OCI-LY7 (cell line): ENCODE results near the gene TRAF3IP3. TPM values are rescaled to one million over a fixed set of nuclear protein-coding genes. Genes with fewer than 3 reads are reported as not detected.

Source experiments
- BruUV-seq: library from RNA; stranded (reverse); fragments of 400-500 nt; replicated peaks from 2 replicates; lab custom pipeline; 2021; lab: Mats Ljungman, UMichigan
- CTCF ChIA-PET: fragments of 300-600 bp; sonication (Branson Sonifier 250); formaldehyde crosslinking; loops from one replicate; lab custom pipeline; 2022; ENCODE audit warnings: antibody characterized with exemption; ENCODE audit not compliant: unreplicated experiment; lab: Charles Lee
- POLR2A ChIA-PET: fragments of 300-600 bp; sonication (Branson Sonifier 250); formaldehyde crosslinking; loops from one replicate; lab custom pipeline; 2022; ENCODE audit warnings: antibody characterized with exemption; lab: Charles Lee
- DNase-seq: peaks from one replicate; pipeline ENCODE4 v3.0.0-alpha.2; 2015; ENCODE audit warnings: low spot score
- H2AFZ ChIP-seq: fragments of 200-600 bp; sonication (generic), shearing (Covaris generic); 2 replicates; pipeline ENCODE4 v1.6.1; 2014; ENCODE audit warnings: mild to moderate bottlenecking, antibody characterized with exemption, low read length, moderate library complexity
- H3K27ac ChIP-seq: fragments of 200-600 bp; sonication (generic); 2 replicates; pipeline ENCODE4 v1.5.1; 2014; ENCODE audit warnings: mixed run types, low read depth, mild to moderate bottlenecking, moderate library complexity, low read length, inconsistent platforms; ENCODE audit not compliant: poor library complexity, severe bottlenecking
- H3K36me3 ChIP-seq: fragments of 200-600 bp; sonication (generic); 2 replicates; pipeline ENCODE4 v1.6.1; 2014; ENCODE audit warnings: mild to moderate bottlenecking, antibody characterized with exemption, low read length, moderate library complexity, mixed read lengths; ENCODE audit not compliant: insufficient read depth
- H3K4me1 ChIP-seq: fragments of 200-600 bp; sonication (generic); 2 replicates; pipeline ENCODE4 v1.5.1; 2014; ENCODE audit warnings: mild to moderate bottlenecking, low read length; ENCODE audit not compliant: insufficient read depth, poor library complexity, severe bottlenecking
- H3K4me2 ChIP-seq: fragments of 200-600 bp; sonication (generic); 2 replicates; pipeline ENCODE4 v1.6.1; 2014; ENCODE audit warnings: mild to moderate bottlenecking, low read length
- H3K4me3 ChIP-seq: fragments of 200-600 bp; sonication (generic); 2 replicates; pipeline ENCODE4 v1.5.1; 2014; ENCODE audit warnings: mild to moderate bottlenecking, low read depth, low read length; ENCODE audit not compliant: poor library complexity, severe bottlenecking
- H3K79me2 ChIP-seq: fragments of 200-600 bp; sonication (generic); 2 replicates; pipeline ENCODE4 v1.6.1; 2016; ENCODE audit warnings: low read depth, mild to moderate bottlenecking, low read length, moderate library complexity, mixed read lengths; ENCODE audit not compliant: insufficient read depth
- H3K9me2 ChIP-seq: fragments of 200-600 bp; sonication (generic); 2 replicates; pipeline ENCODE4 v1.6.1; 2016; ENCODE audit warnings: mild to moderate bottlenecking, low read length, mixed read lengths; ENCODE audit not compliant: insufficient read depth
- H3K9me3 ChIP-seq: fragments of 200-600 bp; sonication (generic); 2 replicates; pipeline ENCODE4 v1.6.1; 2014; ENCODE audit warnings: mild to moderate bottlenecking, mixed run types, low read length, mixed read lengths
- H4K20me1 ChIP-seq: fragments of 200-600 bp; sonication (generic); 2 replicates; pipeline ENCODE4 v1.6.1; 2014; ENCODE audit warnings: mild to moderate bottlenecking, antibody characterized with exemption, low read length, moderate library complexity, mixed read lengths; ENCODE audit not compliant: insufficient read depth
- EZH2phosphoT487 ChIP-seq: fragments of 200-600 bp; sonication (generic); IDR thresholded peaks from 2 replicates; pipeline ENCODE4 v1.6.1; 2018; ENCODE audit warnings: low read depth, borderline replicate concordance, mild to moderate bottlenecking, mixed run types, antibody characterized with exemption, low read length, moderate library complexity, mixed read lengths
- intact Hi-C: fragments of 100-400 bp; cut with micrococcal nuclease; formaldehyde crosslinking; loops from one replicate; pipeline ENCODE4 v1.10.0; 2022; ENCODE audit not compliant: unreplicated experiment
- total RNA-seq, 2 experiments: library from RNA; depleted of rRNA in 1 of 2; stranded (reverse); fragments of >200 nt in 1 of 2; shearing (Covaris generic) in 1 of 2; gene quantifications; 2 replicates each; pipeline ENCODE4 v1.2.3, GENCODE V29; 2014 to 2022
- TF ChIP-seq, protein P1 (sequence below): fragments of 200-600 bp; sonication (generic); conservative IDR thresholded peaks from 2 replicates; pipeline ENCODE4 v1.5.1; 2014; ENCODE audit warnings: mild to moderate bottlenecking, antibody characterized with exemption, low read length, moderate library complexity, mixed read lengths

TRAF3IP3 gene
- total RNA-seq, 2 experiments from 2014 or later: 22.1 to 53.6 TPM

GRCh38 chr1:209815931-209816341 is 60.1 kb downstream of the TRAF3IP3 start:
- Histone ChIP-seq H3K4me1 (no peaks in the 10 kb centered on the region), H3K79me2 (no peaks in the 10 kb centered on the region), H4K20me1 (no peaks in the 10 kb centered on the region), H3K4me3 (no peak overlapping the region), H3K9me3 (no peaks in the 10 kb centered on the region), H3K4me2 (no peak overlapping the region), H2AFZ (no peak overlapping the region), H3K36me3 (no peaks in the 10 kb centered on the region), H3K27ac (no peak overlapping the region), H3K9me2 (no peaks in the 10 kb centered on the region)
- TF ChIP-seq, protein P1, sequence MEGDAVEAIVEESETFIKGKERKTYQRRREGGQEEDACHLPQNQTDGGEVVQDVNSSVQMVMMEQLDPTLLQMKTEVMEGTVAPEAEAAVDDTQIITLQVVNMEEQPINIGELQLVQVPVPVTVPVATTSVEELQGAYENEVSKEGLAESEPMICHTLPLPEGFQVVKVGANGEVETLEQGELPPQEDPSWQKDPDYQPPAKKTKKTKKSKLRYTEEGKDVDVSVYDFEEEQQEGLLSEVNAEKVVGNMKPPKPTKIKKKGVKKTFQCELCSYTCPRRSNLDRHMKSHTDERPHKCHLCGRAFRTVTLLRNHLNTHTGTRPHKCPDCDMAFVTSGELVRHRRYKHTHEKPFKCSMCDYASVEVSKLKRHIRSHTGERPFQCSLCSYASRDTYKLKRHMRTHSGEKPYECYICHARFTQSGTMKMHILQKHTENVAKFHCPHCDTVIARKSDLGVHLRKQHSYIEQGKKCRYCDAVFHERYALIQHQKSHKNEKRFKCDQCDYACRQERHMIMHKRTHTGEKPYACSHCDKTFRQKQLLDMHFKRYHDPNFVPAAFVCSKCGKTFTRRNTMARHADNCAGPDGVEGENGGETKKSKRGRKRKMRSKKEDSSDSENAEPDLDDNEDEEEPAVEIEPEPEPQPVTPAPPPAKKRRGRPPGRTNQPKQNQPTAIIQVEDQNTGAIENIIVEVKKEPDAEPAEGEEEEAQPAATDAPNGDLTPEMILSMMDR: no peak
- no peak for TF ChIP-seq EZH2phosphoT487
- DNase-seq: no peak
- intact Hi-C loops: no loop called here
- ChIA-PET POLR2A (interaction anchor here (0.8 kb wide), 1 partner anchor 9 kb away, joined by 5 read pairs; no protein-coding TSS in a partner anchor), CTCF (interaction anchor here (0.6 kb wide), 1 partner anchor 8 kb away, joined by 5 read pairs; no protein-coding TSS in a partner anchor)
- BruUV-seq: no TSS peak

DNA sequence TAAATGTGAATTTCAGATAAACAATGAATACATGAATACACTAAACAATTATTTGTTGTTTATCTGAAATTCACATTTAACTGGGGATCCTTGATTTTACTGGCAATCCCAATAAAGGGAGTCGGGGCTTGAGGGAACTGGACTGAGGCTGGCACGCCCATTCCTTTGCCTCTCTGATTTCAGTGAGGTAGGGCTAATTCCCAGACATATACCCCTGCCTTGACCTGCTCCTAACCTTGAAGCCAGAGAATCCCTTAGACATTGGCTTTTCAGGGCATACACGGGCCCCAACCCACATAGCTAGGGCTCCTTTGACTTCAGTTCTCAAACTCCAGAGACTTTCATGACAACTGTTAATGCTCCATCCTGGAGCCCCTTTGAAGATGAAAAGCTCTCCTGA is 61.1 kb downstream of the TRAF3IP3 start:
- H3K36me3 ChIP-seq: no peaks in the 10 kb centered on the region
- DNase-seq: no peak
- BruUV-seq: no TSS peak
- no peaks in the 10 kb centered on the region for H3K4me1 ChIP-seq
- no peaks in the 10 kb centered on the region for H3K9me2 ChIP-seq
- H3K4me3 ChIP-seq: no peak overlapping the region
- TF ChIP-seq, protein P1: no peak
- no peak for TF ChIP-seq EZH2phosphoT487
- no peaks in the 10 kb centered on the region for H3K9me3 ChIP-seq
- H3K27ac ChIP-seq: no peak overlapping the region
- H4K20me1 ChIP-seq: no peaks in the 10 kb centered on the region
- no peak overlapping the region for H3K4me2 ChIP-seq
- no peak overlapping the region for H2AFZ ChIP-seq
- CTCF ChIA-PET: no interaction called here
- intact Hi-C loops: no loop called here
- POLR2A ChIA-PET: interaction anchor here (2.1 kb wide), 1 partner anchor 11 kb away, joined by 8 read pairs; the partner anchor contains the start of gene UTP25
- no peaks in the 10 kb centered on the region for H3K79me2 ChIP-seq

GRCh38 chr1:209817691-209818090 is 61.8 kb downstream of the TRAF3IP3 start:
- DNase-seq: no peak
- Histone ChIP-seq H3K36me3 (no peaks in the 10 kb centered on the region), H4K20me1 (no peaks in the 10 kb centered on the region), H3K9me3 (no peaks in the 10 kb centered on the region), H3K79me2 (no peaks in the 10 kb centered on the region), H2AFZ (no peak overlapping the region), H3K4me2 (no peak overlapping the region), H3K4me1 (no peaks in the 10 kb centered on the region), H3K27ac (no peak overlapping the region), H3K4me3 (no peak overlapping the region), H3K9me2 (no peaks in the 10 kb centered on the region)
- CTCF ChIA-PET: no interaction called here
- intact Hi-C loops: no loop called here
- POLR2A ChIA-PET: interaction anchor here (2.1 kb wide), 1 partner anchor 10 kb away, joined by 8 read pairs; the partner anchor contains the start of gene UTP25
- no TSS peak for BruUV-seq
- no peak for TF ChIP-seq EZH2phosphoT487
- TF ChIP-seq, protein P1: no peak
